Small intestine (tissue), 16 donors: ENCODE data around the gene DESI2. TPM values are rescaled to one million over a fixed set of nuclear protein-coding genes. Genes with fewer than 3 reads are reported as not detected.

Experiments
- DNase-seq, 2 donors: peaks; one replicate each; pipeline versions ENCODE4 v3.0.0 to v3.0.0-alpha.2; 2013
- FAIRE-seq: peaks from 2 replicates; lab custom pipeline; 2012; peaks lifted over from hg19 to GRCh38; lab: Jason Lieb, UNC
- H3K27ac ChIP-seq, 3 donors: one replicate each; pipeline ENCODE4 v1.5.1; 2013; ENCODE audit warnings: low read length in 2 of 3, mild to moderate bottlenecking in 2 of 3, control low read depth in 1 of 3, inconsistent platforms in 1 of 3, low read depth in 1 of 3, moderate library complexity in 1 of 3
- H3K27me3 ChIP-seq, 3 donors: one replicate each; pipeline ENCODE4 v1.6.1; 2013; ENCODE audit warnings: low read length in 3 of 3, inconsistent platforms in 1 of 3; ENCODE audit not compliant: control insufficient read depth in 3 of 3, insufficient read depth in 3 of 3
- H3K36me3 ChIP-seq, 3 donors: one replicate each; pipeline ENCODE4 v1.6.1; 2013; ENCODE audit warnings: low read length in 3 of 3, inconsistent platforms in 1 of 3, low read depth in 1 of 3, mild to moderate bottlenecking in 1 of 3, moderate library complexity in 1 of 3; ENCODE audit not compliant: control insufficient read depth in 3 of 3, insufficient read depth in 2 of 3
- H3K4me1 ChIP-seq, 3 donors: one replicate each; pipeline ENCODE4 v1.6.1; 2013; ENCODE audit warnings: low read length in 2 of 3, inconsistent platforms in 1 of 3, low read depth in 1 of 3, mild to moderate bottlenecking in 1 of 3, moderate library complexity in 1 of 3; ENCODE audit not compliant: control insufficient read depth in 3 of 3, insufficient read depth in 2 of 3
- H3K4me3 ChIP-seq, 3 donors: one replicate each; pipeline ENCODE4 v1.5.1; 2013; ENCODE audit warnings: low read length in 3 of 3, control low read depth in 1 of 3, inconsistent platforms in 1 of 3, low read depth in 1 of 3, mild to moderate bottlenecking in 1 of 3, moderate library complexity in 1 of 3
- H3K9me3 ChIP-seq, 2 donors: one replicate each; pipeline ENCODE4 v1.6.1; 2013; ENCODE audit warnings: low read depth in 1 of 2, low read length in 1 of 2; ENCODE audit not compliant: control insufficient read depth in 2 of 2, insufficient read depth in 1 of 2
- WGBS, 3 donors: extraction: QIAGEN DNeasy Blood & Tissue Kit; methylation state at CpG; one replicate each; pipeline ENCODE4 v1.1.7; 2013; 5-methylcytosine and 5-hydroxymethylcytosine counted together
- long read RNA-seq, 10 donors: transcript quantifications; one replicate each; lab custom pipeline, GENCODE V29; 2026
- polyA plus RNA-seq, 4 donors: library from polyadenylated mRNA; stranded (reverse) in 3 of 4; unstranded in 1 of 4; fragments of 200-250 nt in 3 of 4; fragments of 120-200 nt in 1 of 4; gene quantifications; one replicate each; pipeline versions ENCODE4 v1.2.1 to v1.2.3, GENCODE V29; 2013
- donor health status: healthy with polysubstance abuse.
- donor health status: control.
- donor health status: control.
- donor health status: Bipolar disorder and iron deficiency.
- donor health status: healthy.

Gene DESI2
- polyA plus RNA-seq = 10 to 100 TPM; 14.1 to 21.4 (median 17.7) TPM
- long read RNA-seq, donor 1 = 0 reads
- long read RNA-seq, donor 2, full-length matches to known transcripts = 3 of 3 reads
- long read RNA-seq, donor 2, partial matches to known transcripts = 0 of 3 reads
- long read RNA-seq, donor 2, other reads (novel, unspliced or antisense) = 0 of 3 reads
- long read RNA-seq, donor 3, full-length matches to known transcripts = 5 of 5 reads
- long read RNA-seq, donor 3, partial matches to known transcripts = 0 of 5 reads
- long read RNA-seq, donor 3, other reads (novel, unspliced or antisense) = 0 of 5 reads
- long read RNA-seq, donor 4, full-length matches to known transcripts = 1 of 1 reads
- long read RNA-seq, donor 4, partial matches to known transcripts = 0 of 1 reads
- long read RNA-seq, donor 4, other reads (novel, unspliced or antisense) = 0 of 1 reads
- long read RNA-seq, donor 5, full-length matches to known transcripts = 1 of 1 reads
- long read RNA-seq, donor 5, partial matches to known transcripts = 0 of 1 reads
- long read RNA-seq, donor 5, other reads (novel, unspliced or antisense) = 0 of 1 reads
- long read RNA-seq, donor 6, full-length matches to known transcripts = 7 of 7 reads
- long read RNA-seq, donor 6, partial matches to known transcripts = 0 of 7 reads
- long read RNA-seq, donor 6, other reads (novel, unspliced or antisense) = 0 of 7 reads
- long read RNA-seq, donor 7 = 0 reads
- long read RNA-seq, donor 8, full-length matches to known transcripts = 1 of 1 reads
- long read RNA-seq, donor 8, partial matches to known transcripts = 0 of 1 reads
- long read RNA-seq, donor 8, other reads (novel, unspliced or antisense) = 0 of 1 reads
- long read RNA-seq, donor 9, full-length matches to known transcripts = 4 of 4 reads
- long read RNA-seq, donor 9, partial matches to known transcripts = 0 of 4 reads
- long read RNA-seq, donor 9, other reads (novel, unspliced or antisense) = 0 of 4 reads
- long read RNA-seq, donor 10, full-length matches to known transcripts = 16 of 16 reads
- long read RNA-seq, donor 10, partial matches to known transcripts = 0 of 16 reads
- long read RNA-seq, donor 10, other reads (novel, unspliced or antisense) = 0 of 16 reads

DNA sequence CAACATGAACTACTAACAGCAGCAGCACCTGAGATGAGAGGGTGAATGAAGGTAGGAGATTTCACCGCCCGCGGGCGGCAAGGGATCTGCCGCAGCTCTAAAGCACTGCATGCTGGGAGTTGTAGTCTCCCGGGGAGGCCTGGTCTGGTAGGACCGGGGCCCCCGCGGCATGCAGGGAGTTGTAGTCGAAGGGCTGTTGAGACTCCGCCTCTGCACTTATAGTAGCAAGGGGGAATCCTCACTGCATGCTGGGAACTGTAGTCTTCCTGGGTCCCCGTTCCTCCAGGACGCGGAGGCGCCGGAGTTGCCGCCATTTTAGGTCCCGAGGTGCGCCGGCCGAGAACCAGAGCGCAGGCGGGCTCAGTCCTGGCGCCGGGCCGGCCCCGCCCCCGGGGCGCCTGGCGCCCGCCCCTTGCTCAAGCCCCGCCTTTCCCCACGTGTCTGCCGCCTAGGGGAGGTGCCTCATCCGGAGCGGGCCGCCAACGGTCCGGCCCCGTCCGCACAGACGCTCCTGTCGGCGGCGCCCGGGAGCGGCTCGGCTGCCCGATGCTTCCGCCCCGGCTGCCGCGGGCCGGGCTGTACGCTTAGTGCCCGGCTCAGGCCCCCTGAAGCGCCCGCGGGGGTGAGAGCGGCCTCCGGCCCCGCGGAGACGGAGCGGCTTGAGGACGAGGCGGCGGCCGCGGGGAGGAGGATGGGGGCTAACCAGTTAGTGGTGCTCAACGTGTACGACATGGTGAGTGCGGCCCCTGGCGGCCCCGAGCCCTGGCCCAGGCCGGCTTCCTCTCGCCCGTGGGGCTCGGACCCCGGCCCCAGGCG lies at the start of gene DESI2:
Gene DESI2, plus strand, starts transcription at position 504 of the 816 bp plus-strand sequence. Its CDS starts 188 bp downstream, at position 692.
- no peaks in the 10 kb centered on the region for H3K9me3 ChIP-seq
- peak within 1 kb of the TSS; percentile 82 to 96 (median 84) for H3K27ac ChIP-seq
- no peaks in the 10 kb centered on the region for H3K27me3 ChIP-seq
- FAIRE-seq = no peak
- H3K4me3 ChIP-seq = peak within 1 kb of the TSS; percentile 85 to 98 (median 94)
- H3K36me3 ChIP-seq = no peaks in the 10 kb centered on the region
- DNase-seq = peak; percentile 100
- 0% methylated on average over 48 to 81 of the region's 81 CpGs for WGBS, 3 donors
- peaks cover 4 to 23% (median 12%) of the 10 kb centered on the region in 3 donors for H3K4me1 ChIP-seq

DNA sequence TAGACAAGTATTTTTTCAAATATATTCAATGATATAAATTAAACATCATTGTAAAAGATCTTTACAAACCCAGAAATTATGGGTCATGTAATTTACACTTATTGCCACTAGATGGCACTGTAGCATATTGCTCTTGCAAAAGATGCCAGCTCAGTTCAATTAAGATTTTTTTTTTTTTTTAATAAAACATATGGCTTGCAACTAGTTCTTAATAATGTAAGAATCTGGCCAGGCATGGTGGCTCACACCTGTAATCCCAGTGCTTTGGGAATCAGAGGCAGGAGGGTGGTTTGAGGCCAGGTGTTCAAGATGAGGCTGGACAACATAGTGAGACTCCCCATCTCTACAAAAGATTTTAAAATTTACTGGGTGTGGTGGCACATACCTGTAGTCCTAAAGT lies 49.4 kb upstream of the DESI2 start:
- no peaks in the 10 kb centered on the region for H3K36me3 ChIP-seq
- peak; percentile 36 to 39 for DNase-seq
- H3K4me1 ChIP-seq = peaks cover 0 to 2% (median 0%) of the 10 kb centered on the region in 3 donors
- H3K27ac ChIP-seq = no peak overlapping the region
- no peak for FAIRE-seq
- H3K9me3 ChIP-seq = no peaks in the 10 kb centered on the region
- H3K27me3 ChIP-seq = no peaks in the 10 kb centered on the region
- H3K4me3 ChIP-seq = no peak overlapping the region

DNA sequence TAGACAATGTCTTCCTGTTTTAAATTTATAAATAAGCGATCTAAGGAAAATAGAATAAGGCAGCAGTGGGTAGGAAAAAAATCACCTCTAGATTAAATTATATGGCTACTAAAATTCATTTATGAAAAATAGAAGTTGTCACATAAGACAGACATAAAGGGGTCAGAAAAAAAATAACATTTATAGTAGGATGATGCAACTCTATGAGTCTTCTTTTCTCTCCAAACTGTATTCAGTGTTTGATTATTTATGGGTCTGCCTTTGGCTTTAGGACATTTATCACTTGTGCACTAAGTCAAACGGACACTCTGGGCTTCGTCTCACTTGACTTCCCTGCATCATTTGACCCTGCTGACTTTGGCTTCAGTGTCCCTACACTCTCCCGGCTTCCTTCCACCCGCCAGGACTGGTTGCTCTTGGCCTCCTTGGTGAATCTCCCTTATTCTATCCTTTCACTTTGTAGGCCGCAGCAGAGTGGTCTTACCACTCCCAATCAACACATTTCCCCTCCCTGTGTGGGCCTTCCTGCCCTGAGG lies 47.0 kb upstream of the DESI2 start:
- Histone ChIP-seq H3K36me3 (no peaks in the 10 kb centered on the region), H3K4me3 (no peak overlapping the region), H3K4me1 (no peaks in the 10 kb centered on the region), H3K9me3 (no peaks in the 10 kb centered on the region), H3K27me3 (no peaks in the 10 kb centered on the region), H3K27ac (no peak overlapping the region)
- WGBS, 3 donors = 86 to 94% (median 93%) methylated on average over 6 of the region's 6 CpGs
- DNase-seq = no peak
- no peak for FAIRE-seq

DNA sequence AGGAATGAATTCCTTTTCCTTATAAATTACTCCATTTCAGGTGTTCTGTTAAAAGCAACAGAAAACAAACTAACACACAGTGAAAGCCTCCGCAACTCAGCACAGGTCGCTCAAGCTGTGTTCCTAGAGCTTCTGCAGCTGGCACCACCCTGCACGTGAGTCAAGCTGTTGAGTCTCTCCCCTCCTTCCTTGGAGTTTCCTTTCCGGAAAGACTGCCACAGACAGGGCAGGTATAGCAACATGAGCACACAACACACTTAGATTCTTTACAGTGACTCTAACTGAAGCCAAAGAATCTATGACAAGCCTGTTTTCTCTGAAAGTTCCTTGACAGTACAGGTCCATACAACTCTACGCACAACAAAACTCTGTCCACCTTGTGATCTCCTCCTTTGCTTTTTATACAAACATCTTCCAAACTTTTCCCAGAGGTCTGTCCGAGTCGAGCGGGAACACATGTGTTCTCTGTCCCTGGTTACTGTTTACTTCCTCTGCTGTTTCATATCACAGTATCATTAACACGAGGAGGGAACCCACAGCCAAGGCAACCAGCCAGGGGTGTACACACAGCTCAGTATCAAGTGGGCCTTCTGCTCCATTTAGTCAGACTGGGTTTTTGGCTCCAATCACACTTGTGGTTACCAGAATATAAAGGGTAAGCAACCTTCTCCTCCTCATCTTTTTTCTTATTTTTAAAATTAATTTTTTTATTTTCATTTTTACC lies 38.7 kb upstream of the DESI2 start:
- Histone ChIP-seq H3K9me3 (peaks cover 0 to 3% of the 10 kb centered on the region in 2 donors), H3K27me3 (no peaks in the 10 kb centered on the region), H3K4me3 (no peak overlapping the region), H3K27ac (peak overlapping the region in 1 of 3 donors; percentile 11), H3K4me1 (no peaks in the 10 kb centered on the region), H3K36me3 (no peaks in the 10 kb centered on the region)
- DNase-seq (no peak), FAIRE-seq (no peak)
- 70 to 80% (median 80%) methylated on average over 9 of the region's 9 CpGs for WGBS, 3 donors

DNA sequence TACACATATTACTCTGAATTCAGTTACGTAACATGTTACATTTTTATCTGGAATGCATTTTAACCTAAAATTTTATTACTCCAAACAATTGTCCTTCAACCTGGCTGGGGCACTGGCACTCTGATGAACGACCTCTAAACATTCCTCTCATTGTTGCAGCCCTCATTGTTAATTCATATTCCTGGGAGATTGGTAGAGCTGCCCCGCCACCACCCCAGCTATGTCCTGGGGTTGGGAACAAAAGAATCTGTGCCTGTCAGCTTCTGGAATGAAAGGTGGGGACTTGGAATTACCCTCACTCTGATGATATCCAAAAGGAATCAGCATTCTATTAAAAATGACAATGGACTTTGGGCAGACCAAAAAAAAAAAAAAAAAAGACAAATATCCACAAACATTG lies 38.0 kb upstream of the DESI2 start:
- FAIRE-seq = no peak
- Histone ChIP-seq H3K4me3 (no peak overlapping the region), H3K36me3 (no peaks in the 10 kb centered on the region), H3K9me3 (peaks cover 0 to 3% of the 10 kb centered on the region in 2 donors), H3K4me1 (no peaks in the 10 kb centered on the region), H3K27ac (no peak overlapping the region), H3K27me3 (no peaks in the 10 kb centered on the region)
- DNase-seq = no peak
- WGBS, 3 donors = 36 to 61% (median 37%) methylated on average over 3 of the region's 3 CpGs

DNA sequence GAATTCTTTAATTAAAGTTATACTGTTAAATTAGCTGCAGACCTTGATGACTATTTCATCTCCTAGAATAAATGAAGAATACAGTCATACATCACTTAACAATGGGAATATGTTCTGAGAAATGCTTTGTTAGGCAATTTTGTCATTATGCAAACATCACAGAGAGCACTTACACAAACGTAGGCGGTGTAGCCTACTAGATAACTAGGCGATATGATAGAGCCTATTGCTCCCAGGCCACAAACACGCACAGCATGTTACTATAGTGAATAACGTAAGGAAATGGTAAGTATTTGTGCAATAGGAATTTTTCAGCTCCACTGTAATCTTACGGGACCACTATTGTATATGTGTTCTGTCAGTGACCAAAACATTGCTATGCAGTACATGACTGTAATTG lies 37.6 kb upstream of the DESI2 start:
- FAIRE-seq (no peak), DNase-seq (peak in 1 of 2 donors; percentile 14)
- no peak overlapping the region for H3K27ac ChIP-seq
- H3K4me3 ChIP-seq = no peak overlapping the region
- H3K9me3 ChIP-seq = peaks cover 0 to 3% of the 10 kb centered on the region in 2 donors
- no peaks in the 10 kb centered on the region for H3K4me1 ChIP-seq
- no peaks in the 10 kb centered on the region for H3K27me3 ChIP-seq
- WGBS, 3 donors = 73 to 82% (median 74%) methylated on average over 6 of the region's 6 CpGs
- H3K36me3 ChIP-seq = no peaks in the 10 kb centered on the region

DNA sequence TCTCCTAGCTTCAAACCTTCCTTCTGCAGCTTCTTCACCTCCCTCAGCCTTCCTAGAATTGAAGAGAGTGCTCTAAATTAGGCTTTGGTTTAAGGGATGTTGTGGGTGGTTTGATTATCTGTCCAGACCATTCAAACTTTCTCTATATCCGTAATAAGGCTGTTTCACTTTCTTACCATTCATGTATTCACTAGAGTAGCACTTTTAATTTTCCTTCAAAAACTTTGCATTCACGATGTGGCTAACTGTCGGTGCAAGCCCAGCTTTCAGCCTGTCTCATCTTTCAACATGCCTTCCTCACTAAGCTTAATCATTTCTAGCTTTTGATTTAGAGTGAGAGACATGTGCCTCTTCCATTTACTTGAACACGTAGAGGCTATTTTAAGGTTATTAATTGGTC lies 26.2 kb upstream of the DESI2 start:
- FAIRE-seq (no peak), DNase-seq (no peak)
- no peaks in the 10 kb centered on the region for H3K27me3 ChIP-seq
- no peak overlapping the region for H3K27ac ChIP-seq
- WGBS, 3 donors = 83 to 88% (median 85%) methylated on average over 4 of the region's 4 CpGs
- H3K9me3 ChIP-seq = no peaks in the 10 kb centered on the region
- no peaks in the 10 kb centered on the region for H3K4me1 ChIP-seq
- H3K36me3 ChIP-seq = no peaks in the 10 kb centered on the region
- no peak overlapping the region for H3K4me3 ChIP-seq
